Measurements from ENCODE around the gene SEC16A.
"Not testable (repeated sequence)": the region's sequence is repeated elsewhere in the genome, so short reads cannot be mapped to it uniquely, and the experiment has no call there.

The SEC16A gene

DNA sequence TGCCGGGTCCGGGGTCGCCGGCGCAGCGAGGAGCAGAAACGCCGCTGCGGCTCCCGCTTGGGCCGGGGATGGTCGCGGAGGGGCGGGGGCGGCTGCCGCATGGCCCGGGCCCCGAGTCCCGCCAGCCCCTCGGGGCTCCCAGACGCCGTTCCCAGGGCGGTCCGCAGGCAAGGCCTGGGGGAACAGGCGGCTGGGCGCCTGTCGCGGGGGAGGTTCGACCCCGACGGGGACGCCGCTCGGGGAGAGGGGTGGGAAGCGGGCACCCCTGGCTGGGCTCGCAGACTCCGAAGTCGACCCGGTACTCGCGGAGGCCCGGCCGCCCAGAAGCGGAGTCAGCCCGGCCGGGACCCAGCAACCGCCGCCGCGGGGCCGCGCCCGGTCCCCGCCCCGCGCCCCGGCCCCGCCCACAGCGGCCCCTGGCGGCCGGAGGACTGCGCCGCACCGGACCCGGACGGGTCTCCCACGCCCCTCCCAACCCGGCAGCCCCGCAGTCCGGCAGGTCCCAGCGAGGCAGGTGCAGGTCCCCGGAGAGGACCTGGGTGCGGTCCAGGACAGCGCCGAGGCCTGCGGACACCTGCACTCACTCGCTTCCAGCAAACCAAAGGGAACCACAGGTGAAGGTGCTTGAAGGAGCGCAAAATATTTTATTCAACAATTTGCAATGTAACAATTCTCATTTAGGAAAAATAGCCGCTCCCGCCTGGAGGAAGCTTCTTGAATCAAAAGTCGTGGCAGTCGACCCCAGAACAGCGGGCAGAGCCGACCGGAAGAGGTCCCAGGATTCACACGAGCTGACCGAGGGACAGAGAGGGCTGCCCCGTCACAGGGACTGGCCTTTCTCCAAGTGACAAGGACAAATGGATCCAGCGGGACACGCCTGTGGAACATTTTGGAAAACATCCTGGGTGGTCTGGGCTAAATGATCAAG is 43.1 kb downstream of the SEC16A start, which contains the start of gene INPP5E:
Gene INPP5E, minus strand, starts transcription at position 365 of the 928 bp plus-strand sequence. CDS start 426 bp downstream, outside the sequence.
- peak; percentile 64 for DNase-seq

DNA sequence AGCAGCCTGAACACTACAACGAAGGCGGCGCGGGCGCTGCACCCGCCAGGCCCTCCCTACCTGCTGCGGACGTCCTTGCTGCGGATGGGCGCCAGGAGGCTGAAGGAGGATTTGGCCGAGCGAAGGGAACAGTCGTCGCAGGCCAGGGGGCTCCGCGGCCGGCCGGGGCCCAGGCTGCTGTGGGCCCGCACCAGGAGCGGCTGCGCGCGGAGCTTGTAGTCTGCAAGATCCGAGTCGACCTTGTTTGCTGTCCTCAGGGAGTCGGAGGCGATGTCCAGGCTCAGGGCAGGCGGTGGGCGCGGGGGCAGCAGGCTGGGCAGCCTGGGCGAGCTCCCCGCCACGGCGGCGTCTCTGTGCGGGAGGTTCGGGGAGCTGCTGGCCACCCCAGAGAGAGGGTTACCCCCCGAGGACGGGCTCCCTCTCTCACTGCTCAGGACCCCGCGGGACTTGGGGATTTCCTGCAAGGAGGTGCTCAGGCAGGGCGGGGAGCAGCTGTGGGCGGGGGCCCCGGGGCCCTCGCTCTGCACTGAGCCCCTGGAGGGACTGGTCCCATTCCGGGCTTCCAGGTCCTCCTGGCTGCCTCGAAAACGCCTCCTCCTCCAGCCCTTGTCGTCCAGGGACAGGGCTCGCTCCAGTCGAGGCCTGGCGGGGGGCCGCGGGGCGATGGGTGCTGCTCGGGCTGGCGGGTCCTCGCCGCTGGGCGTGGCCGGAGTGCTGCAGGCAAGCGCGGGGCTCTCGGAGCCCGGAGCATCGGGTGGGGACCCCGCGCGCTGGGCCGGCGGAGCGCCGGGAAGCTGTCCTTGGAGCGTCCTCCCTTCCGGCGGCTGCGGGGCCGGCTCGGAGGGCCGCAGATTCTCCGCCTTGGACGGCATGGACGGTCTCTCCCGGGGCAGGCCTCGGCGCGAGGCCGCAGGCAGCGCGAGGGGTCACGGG is 44.0 kb downstream of the SEC16A start:
- peak; percentile 11 for DNase-seq

DNA sequence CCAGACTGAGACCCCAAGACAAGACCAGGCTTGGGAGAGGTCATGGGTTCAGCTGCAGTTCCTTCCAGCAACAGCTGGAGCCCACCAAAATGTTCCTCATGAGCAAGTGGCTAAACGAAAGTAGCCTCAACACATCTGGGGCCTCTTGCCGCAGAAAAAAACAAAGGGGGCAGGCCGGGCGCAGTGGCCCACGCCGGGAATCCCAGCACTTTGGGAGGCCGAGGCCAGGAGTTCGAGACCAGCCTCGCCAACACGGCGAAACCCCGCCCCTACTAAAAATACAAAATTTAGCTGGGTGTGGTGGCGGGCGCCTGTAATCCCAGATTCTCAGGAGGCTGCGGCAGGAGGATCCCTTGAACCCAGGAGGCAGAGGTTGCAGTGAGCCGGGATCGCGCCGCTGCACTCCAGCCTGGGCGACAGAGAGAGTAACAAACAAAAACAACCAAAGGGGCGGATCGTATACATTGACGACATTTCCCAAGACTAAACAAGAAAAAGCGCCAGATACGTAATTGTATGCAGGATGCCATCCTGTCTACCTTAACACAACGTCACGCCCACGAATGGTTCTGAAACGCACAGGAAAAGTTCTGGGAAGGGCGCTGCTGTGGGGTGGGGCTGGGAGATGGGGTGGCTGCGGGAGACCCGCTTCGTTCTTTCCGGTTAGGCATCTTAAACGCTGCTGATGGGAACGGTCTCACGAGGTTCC is 44.8 kb downstream of the SEC16A start:
- DNase-seq, result no peak

GRCh38 chr9:136437430-136437829 is 45.4 kb downstream of the SEC16A start:
- DNase-seq, result no peak

GRCh38 chr9:136436055-136436634 is 46.7 kb downstream of the SEC16A start:
- no peak for DNase-seq

DNA sequence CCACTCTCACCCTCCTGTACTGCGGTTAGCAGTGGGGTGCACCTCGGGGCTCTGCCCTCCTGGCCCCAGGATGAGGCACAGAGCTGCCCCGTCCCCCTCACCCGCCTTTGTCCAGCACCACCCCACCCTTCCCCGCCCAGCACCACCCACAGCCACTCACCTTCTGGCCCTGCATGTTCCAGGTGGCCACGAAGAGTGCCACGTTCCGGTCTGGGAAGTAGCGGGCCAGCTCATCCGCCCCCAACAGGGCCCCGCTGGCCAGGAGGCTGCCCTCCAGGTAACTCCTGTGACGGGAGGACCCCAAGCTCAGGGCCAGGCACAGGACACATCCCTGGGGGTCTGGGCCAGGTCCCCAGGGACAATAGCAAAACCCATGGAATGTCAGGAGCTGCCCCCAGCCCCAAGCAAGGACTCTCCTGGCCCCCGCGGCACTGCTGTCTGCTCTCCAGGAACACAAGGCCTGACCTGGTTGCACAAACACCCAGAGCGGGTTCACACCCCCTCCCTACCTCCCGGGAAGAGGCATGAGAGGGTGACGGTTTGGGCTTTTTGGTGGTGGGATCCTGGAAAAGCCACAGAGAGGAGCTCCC is 48.2 kb downstream of the SEC16A start:
- DNase-seq, result no peak

DNA sequence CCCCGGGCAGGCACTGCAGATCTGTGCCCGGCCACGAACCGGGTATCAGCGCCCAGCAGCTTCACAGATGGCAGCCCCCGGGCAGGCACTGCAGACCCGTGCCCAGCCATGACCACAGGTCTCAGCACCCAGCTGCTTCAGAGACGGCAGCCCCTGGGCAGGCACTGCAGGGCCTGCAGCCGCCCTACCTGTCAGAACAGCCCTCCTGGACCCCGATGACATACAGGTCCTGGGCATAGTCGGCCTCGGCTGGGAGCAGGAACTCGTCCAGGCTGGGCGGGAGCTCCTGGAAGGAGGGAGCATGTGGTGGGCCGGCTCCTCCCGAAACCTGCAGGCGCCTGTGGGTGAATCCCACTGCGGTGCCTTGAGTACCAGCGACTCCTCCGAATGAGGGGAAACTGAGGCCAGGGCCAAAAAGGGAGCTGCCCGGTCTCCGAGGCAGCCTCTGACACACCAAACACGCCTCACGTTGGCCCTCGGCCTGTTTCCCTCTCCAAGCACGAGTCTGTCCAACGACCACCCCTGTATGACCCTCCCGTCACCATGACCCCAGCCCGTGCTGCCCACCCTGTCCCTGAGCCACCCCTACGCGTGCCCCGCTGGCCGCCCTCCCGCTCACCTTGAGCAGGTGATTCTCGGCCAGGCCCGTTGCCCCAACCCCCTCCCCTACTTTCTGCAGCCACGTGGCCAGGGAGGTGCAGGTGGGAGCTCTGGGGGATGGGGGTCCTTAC is 48.8 kb downstream of the SEC16A start:
- no peak for DNase-seq

GRCh38 chr9:136433043-136433715 is 49.7 kb downstream of the SEC16A start:
- no peak for DNase-seq

- DNase-seq, result no peak
Observed at GRCh38 chr9:136432591-136432990, 50.2 kb downstream of the SEC16A start.

GRCh38 chr9:136431782-136432350 is 51.0 kb downstream of the SEC16A start:
- no peak for DNase-seq

DNA sequence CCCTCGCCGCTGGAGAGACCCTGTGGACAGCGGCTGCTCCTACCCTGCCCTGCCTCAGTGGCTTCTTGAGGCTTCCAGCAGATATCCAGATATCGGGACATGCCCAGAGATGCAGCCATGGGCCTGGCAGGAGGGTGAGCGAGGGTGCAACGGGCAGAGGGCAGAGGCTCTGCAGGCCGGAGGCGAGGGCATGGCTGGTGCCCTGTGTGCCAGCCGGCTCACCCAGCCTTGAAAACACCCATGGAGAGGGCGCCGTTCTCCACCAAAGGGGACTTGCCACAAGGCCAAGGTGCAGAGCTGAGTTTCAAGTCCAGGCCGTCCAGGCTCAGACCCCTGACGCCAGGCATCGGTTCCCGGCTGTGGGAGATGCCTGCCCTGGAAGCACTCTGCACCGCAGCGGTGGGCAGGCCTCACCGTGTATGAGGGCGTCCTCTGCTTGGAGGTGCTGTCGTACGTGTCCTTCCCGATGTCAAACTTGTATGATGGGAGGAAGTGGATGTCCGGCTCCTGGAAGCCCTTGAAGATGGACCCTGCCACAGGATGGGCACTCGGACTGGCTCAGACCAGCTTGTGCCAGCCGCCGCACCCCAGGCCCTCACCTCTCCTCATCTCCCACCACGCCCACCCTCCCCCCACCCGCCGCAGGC is 52.1 kb downstream of the SEC16A start:
- no peak for DNase-seq

- no peak for DNase-seq
Observed at GRCh38 chr9:136429683-136430491, 53.0 kb downstream of the SEC16A start.

GRCh38 chr9:136429075-136429628 is 53.7 kb downstream of the SEC16A start:
- DNase-seq, result no peak

GRCh38 chr9:136426787-136427186 is 56.1 kb downstream of the SEC16A start:
- no peak for DNase-seq

- not testable (repeated sequence) for DNase-seq
Observed at GRCh38 chr9:136425367-136425766, 57.5 kb downstream of the SEC16A start.

DNA sequence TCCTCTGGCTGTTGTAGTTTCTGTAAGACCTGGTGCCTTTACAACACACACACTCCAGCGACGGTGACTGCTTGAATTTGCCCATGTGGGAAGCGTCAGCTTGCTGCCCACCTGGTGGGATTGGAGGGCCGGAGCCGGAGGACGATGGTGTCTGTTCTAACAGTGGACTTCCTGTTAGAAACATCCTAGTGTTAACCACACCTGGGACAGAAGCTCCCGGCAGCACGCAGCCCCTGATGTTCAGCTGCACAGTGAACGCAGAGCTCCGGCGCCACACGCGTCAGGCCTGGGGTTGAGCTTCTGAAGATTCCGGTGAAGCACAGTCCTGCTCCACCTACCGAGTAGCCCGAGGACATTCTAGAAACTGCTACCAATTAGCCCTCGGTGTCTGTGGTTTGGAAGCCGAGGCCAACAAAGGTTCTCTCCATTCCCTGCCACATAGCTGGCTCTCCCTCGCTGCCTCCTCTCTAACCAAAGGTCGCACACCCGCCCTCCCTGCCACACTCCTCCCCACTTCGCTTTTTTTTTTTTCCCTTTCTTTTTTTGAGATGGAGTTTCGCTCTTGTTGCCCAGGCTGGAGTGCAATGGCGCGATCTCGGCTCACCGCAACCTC is 58.0 kb downstream of the SEC16A start:
- DNase-seq, result no peak

- no peak for DNase-seq
Observed at GRCh38 chr9:136423432-136424146, 59.3 kb downstream of the SEC16A start.

Measured in COR-L47 (cell line).